ENCODE measurements around the gene CD8B.
"Not testable (repeated sequence)": the region's sequence is repeated elsewhere in the genome, so short reads cannot be mapped to it uniquely, and the experiment has no call there.

GRCh38 chr2:86882118-86882665 is 20.5 kb upstream of the CD8B start:
- TF ChIP-seq CTCF, EP300, POLR2A (IDR thresholded peaks at IDR 0.05): not testable (repeated sequence)

Measured in tibial nerve (tissue), 4 donors.